HG02852 (cell line): ENCODE measurements around the gene SEPHS1.
"Not testable (repeated sequence)": the region's sequence is repeated elsewhere in the genome, so short reads cannot be mapped to it uniquely, and the experiment has no call there.

ENCODE experiments used
- ATAC-seq: cut with Tn5 transposase; IDR thresholded peaks from one replicate; pipeline ENCODE4 v1.9.1; 2021; ENCODE audit warnings: mild to moderate bottlenecking, moderate library complexity; ENCODE audit not compliant: unreplicated experiment

Gene SEPHS1

DNA sequence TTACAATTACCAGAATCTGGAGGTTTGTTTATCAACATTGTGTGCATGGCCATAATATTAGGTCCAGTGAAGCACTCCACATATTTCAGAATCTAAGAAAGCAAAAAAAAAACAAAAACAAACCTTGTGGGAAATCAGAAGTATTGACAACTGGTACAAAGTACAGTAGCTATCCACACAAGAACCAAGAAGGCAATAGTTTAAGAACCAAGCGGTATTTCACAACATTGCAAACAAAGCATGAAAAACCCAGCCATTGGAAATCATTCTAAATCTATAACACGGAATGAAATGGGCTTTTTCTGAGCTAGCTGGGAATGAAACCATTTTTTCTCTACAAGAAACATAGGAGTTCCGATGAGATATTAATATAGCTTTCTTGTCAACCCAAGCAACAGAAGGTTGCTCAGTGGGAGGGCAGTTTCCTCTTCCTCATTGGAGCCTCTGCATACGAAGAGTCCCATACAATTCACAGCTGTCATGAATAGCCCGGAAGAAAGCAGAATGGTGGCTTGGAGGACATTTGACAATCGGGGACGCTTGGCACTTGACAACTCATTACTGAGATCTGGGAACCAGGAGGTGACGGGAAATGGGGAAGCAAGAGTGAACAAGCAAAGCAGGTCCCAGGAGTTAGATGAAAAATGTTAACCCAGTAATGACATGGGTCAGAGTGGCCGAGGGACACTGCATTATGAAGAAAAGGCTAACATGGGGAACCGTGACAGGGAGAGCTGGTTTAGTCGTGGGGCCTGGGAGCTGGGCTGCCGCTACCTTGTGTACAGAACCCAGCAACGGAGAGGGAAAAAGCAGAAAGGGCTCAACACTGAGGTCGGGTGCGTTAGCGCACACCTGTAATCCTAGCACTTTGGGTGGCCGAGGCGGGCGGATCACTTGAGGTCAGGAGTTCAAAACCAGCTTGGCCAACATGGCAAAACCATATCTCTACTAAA, 56.0 kb downstream of the SEPHS1 start:
- no peak for ATAC-seq

GRCh38 chr10:13291061-13291460, 57.0 kb downstream of the SEPHS1 start:
- no peak for ATAC-seq

- no peak for ATAC-seq
Observed at GRCh38 chr10:13284050-13284449, 64.0 kb downstream of the SEPHS1 start.

DNA sequence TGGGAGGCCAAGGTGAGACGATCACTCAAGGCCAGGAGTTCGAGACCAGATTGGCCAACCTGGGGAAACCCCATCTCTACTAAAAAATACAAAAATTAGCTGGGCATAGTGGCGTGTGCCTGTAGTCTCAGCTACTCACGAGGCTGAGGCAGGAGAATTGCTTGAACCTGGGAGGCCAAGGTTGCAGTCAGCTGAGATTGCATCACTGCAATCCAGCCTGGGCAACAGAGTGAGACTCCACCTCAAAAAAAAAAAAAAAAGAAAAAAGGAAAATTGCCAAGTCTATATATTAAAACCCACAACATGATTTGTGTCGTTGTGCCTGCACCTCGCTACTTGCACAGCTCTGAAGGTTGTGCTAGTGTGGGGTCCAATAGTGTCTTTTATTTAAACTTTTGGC, 65.7 kb downstream of the SEPHS1 start:
- not testable (repeated sequence) for ATAC-seq

DNA sequence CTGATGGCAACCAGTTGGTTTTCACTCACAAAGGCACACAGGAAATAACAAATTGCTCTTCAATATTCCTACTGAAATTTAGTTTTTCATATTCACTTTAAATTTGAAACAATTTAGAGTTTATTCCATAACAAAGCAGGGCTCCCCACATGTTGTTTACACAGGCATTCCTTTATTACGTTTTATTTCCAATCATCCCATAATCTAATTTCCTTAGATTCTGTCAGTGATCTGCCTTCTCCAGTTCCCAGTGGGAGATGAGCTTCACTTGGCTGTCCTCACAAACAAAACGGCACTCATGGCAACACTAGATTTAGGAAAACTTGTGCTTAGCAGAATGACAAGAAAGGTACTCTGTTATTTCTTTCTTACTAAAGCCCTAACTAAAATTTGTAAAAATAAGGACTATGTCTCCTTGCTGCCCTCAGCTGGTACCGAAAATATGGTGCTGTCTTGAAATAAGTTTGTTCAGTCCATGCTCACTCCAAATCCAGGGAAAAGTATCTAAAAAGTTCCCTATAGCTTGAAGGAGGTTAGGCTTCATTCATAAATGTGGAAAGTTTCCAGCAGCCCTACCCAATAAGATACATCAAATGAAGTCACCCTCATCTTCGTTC, 71.2 kb downstream of the SEPHS1 start:
- ATAC-seq: no peak

- not testable (repeated sequence) for ATAC-seq
Observed at GRCh38 chr10:13276146-13276545, 71.9 kb downstream of the SEPHS1 start.

- ATAC-seq: no peak
Observed at GRCh38 chr10:13272164-13272571, 75.9 kb downstream of the SEPHS1 start.

DNA sequence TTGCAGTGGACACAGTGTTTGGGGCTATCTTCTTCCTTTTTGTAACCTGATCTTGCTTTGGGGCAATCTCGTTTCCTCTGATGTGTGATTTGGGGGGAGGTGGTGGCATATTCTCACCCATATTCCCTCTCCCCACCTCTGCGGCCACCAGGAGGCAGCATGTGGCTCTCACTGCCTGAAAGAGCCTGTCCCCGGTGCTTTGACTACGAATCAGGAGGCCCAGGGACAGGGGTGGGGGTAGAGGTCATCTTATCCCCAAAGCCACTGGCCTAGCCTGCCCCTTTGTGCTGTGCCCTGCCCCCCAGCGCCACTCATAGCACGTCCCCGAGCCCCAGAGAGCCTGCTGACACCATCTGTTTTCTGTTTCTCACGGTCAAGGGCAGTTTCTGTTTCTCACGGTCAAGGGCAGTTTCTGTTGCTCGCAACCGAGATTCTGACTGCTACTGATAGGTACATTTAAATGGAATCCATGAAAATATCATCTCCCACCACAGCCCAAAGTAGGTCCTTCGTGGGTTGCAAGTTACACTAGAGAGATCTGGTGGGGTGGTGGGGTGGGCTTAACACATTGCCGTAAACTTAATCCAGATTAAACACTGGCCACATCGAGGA, 76.4 kb downstream of the SEPHS1 start:
- ATAC-seq: no peak

DNA sequence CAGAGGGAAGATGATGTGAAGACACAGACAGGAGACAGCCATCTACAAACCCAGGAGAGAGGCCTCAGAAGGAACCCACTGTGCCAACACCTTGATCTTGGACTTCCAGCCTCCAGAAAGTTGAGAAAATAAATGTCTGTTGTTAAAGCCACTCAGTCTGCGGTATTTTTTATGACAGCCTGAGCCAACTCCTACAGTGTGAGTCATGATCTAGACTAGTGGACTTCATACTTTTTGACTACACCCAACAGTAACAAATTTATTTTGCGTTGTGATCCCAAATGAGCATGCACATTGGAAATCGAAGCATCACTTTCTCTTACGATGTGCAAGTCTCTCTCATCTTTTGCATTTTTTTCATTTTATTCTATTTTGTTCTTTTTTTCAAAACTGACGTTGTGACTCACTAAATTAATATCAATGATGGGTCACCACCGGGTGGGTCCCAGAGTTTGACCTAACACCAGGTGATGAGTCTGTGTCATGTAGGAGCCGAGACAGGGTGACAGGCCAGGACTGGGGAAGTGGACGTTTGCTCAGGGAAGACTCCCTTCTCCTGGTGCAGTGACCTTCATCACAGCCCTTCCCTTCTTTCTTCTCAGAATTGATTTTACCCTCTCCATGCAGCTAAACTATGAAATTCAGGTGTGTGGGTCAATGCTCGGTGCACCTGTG, 77.1 kb downstream of the SEPHS1 start:
- ATAC-seq: no peak

- ATAC-seq: no peak
Observed at GRCh38 chr10:13268841-13269240, 79.3 kb downstream of the SEPHS1 start.

GRCh38 chr10:13268310-13268709, 79.8 kb downstream of the SEPHS1 start:
- no peak for ATAC-seq
